Activated CD8-positive, alpha-beta T cell treated with anti-CD3 and anti-CD28 coated beads, Interleukin-2, amount 10 ng/mL, durations not matched to agents 7 days and 5 days (primary cell): ENCODE data around the gene BOC. TPM values are rescaled to one million over a fixed set of nuclear protein-coding genes. Genes with fewer than 3 reads are reported as not detected.

Experiments used
- ATAC-seq: fragments of 150-1000 bp; cut with Tn5 transposase; one replicate; pipeline ENCODE4 v1.10.0; 2021; ENCODE audit warnings: moderate library complexity
- CTCF ChIA-PET: fragments of 350-600 bp; sonication (Branson Sonifier 250); formaldehyde crosslinking; loops from one replicate; lab custom pipeline; 2021; ENCODE audit warnings: antibody characterized with exemption; lab: Charles Lee
- POLR2A ChIA-PET: fragments of 350-600 bp; sonication (Branson Sonifier 250); formaldehyde crosslinking; loops from one replicate; lab custom pipeline; 2021; ENCODE audit warnings: antibody characterized with exemption; lab: Charles Lee
- DNase-seq: peaks from one replicate; pipeline ENCODE4 v3.0.0-alpha.2; 2020
- H3K27ac Mint-ChIP-seq: one replicate; pipeline ENCODE4 v1.8.0; 2021; ENCODE audit warnings: mild to moderate bottlenecking, mixed read lengths
- H3K27me3 Mint-ChIP-seq: one replicate; pipeline ENCODE4 v1.8.0; 2021; ENCODE audit warnings: low read depth, mixed read lengths
- H3K36me3 Mint-ChIP-seq: one replicate; pipeline ENCODE4 v1.8.0; 2021; ENCODE audit warnings: low read depth, mixed read lengths
- H3K4me1 Mint-ChIP-seq: one replicate; pipeline ENCODE4 v1.8.0; 2021; ENCODE audit warnings: low read depth, mixed read lengths
- H3K4me3 Mint-ChIP-seq: one replicate; pipeline ENCODE4 v1.8.0; 2021; ENCODE audit warnings: mild to moderate bottlenecking, mixed read lengths
- H3K9me3 Mint-ChIP-seq: one replicate; pipeline ENCODE4 v1.8.0; 2022; ENCODE audit warnings: mixed read lengths; ENCODE audit not compliant: insufficient read depth
- total RNA-seq, 2 experiments: library from RNA; stranded (reverse); gene quantifications; one replicate each; pipeline ENCODE4 v1.2.3, GENCODE V29; 2021

The BOC gene
- total RNA-seq, 2 experiments from 2014 or later, result not detected

DNA sequence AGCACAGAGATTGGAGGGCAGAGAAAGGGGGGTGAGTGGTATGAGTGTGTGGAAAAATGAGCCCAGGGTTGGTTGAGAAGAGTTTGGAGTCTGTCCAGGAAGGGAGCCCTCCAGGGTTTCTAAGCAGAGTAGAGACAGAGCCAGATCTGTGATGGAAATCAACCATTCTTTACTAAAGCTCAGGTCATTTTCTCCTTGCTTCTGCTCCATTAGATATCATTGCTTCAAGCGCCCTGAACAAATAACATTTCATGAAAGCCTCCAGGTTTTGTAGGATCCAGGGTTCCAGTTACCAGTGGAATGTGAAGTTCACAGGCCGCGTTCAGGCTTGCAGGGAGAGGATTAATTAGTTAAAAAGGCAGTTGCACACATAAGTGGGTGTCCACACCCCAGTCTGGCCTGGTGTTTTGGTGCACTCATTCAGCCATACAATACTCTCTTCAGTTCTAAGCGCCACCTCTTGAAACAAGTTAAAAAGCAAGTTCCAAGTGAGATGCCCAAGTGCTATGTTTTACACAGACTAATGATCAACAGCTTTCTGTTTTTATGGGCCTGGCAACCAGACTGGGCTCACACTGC, 16.4 kb upstream of the BOC start:
- CTCF ChIA-PET, result no interaction called here
- Mint-ChIP-seq H3K27me3 (peaks cover 16% of the 10 kb centered on the region), H3K36me3 (no peaks in the 10 kb centered on the region), H3K4me1 (no peaks in the 10 kb centered on the region), H3K27ac (no peak overlapping the region), H3K9me3 (no peaks in the 10 kb centered on the region), H3K4me3 (no peak overlapping the region)
- POLR2A ChIA-PET, result no interaction called here
- no peak for DNase-seq
- no peak for ATAC-seq

DNA sequence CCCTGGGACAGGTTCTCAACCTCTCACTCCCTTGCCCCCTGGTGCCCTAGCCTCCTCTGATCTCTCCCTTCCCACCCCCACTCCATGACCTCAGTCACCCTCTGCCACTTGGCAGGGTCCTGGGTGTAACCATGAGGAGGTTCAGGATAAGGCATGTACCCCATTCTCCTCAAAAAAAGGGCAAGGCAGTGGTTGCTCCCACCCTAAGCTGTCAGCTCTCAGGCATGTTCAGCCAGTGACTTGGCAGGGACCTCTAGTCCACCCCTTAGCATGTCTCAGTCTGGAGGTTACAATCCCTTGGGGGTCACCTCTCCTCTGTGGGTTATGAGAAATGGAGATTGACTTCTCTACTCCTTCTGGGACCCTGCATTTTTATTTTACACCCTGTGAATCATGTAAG, 11.0 kb upstream of the BOC start:
- ChIA-PET CTCF (no interaction called here), POLR2A (no interaction called here)
- Mint-ChIP-seq H3K9me3 (no peaks in the 10 kb centered on the region), H3K27me3 (peaks cover 17% of the 10 kb centered on the region), H3K4me1 (no peaks in the 10 kb centered on the region), H3K4me3 (no peak overlapping the region), H3K36me3 (no peaks in the 10 kb centered on the region), H3K27ac (no peak overlapping the region)
- ATAC-seq, result no peak
- DNase-seq, result no peak

DNA sequence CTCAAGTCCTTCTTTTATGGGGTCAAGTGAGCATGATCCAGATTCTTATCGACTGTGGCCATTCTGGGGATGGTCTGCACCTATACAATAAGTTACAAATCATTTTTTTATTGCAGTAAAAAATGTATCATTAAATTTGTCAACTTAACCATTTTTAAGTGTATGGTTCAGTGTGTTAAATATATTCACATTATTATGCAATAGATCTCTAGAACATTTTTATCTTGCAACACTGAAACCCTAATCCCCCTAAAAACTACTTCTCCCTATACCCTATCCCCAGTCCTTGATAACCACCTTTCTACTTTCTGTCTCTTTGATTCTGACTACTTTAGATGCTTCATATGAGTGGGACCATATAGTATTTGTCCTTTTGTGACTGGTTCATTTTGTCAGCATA, 10.4 kb upstream of the BOC start:
- Mint-ChIP-seq H3K4me1 (no peaks in the 10 kb centered on the region), H3K4me3 (no peak overlapping the region), H3K27me3 (peaks cover 17% of the 10 kb centered on the region), H3K36me3 (no peaks in the 10 kb centered on the region), H3K9me3 (no peaks in the 10 kb centered on the region), H3K27ac (no peak overlapping the region)
- CTCF ChIA-PET, result no interaction called here
- DNase-seq (no peak), ATAC-seq (no peak)
- POLR2A ChIA-PET, result no interaction called here

GRCh38 chr3:113204371-113204770, 7.0 kb upstream of the BOC start:
- Mint-ChIP-seq H3K9me3 (no peaks in the 10 kb centered on the region), H3K27ac (no peak overlapping the region), H3K27me3 (peaks cover 41% of the 10 kb centered on the region), H3K36me3 (no peaks in the 10 kb centered on the region), H3K4me3 (no peak overlapping the region), H3K4me1 (no peaks in the 10 kb centered on the region)
- ATAC-seq (no peak), DNase-seq (no peak)
- CTCF ChIA-PET, result interaction anchor here (1.1 kb wide), 1 partner anchor 373 kb away, joined by 3 read pairs; no protein-coding TSS in a partner anchor
- POLR2A ChIA-PET, result no interaction called here

DNA sequence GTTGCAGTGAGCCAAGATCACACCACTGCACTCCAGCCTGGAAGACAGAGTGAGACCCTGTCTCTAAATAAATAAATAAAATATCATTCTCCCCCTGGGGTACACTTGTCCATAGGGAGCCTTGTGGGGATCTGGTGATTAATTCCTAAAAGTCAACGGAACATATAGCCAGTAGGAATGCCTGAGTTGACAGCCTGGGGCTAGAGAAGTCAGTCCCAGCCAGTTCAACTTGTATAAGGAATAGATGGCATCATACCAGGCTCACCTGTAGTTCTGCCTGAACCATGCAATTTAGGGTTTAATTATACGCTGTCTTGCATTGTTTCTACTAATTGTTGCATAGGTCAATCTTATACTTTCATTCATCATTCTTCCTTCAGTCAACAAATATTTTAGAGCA, 5.9 kb upstream of the BOC start:
- Mint-ChIP-seq H3K9me3 (no peaks in the 10 kb centered on the region), H3K4me1 (no peaks in the 10 kb centered on the region), H3K4me3 (no peak overlapping the region), H3K27me3 (peaks cover 47% of the 10 kb centered on the region), H3K36me3 (no peaks in the 10 kb centered on the region), H3K27ac (no peak overlapping the region)
- DNase-seq, result no peak
- CTCF ChIA-PET, result no interaction called here
- no peak for ATAC-seq
- POLR2A ChIA-PET, result interaction anchor here (0.6 kb wide), 2 partner anchors 121 to 619 kb away, joined by 3 read pairs; no protein-coding TSS in a partner anchor

GRCh38 chr3:113210604-113211329, 590 bp upstream of the BOC start:
- ChIA-PET CTCF (interaction anchor here (0.7 to 1.1 kb wide), 2 partner anchors 128 to 628 kb away, joined by 3 read pairs; no protein-coding TSS in a partner anchor), POLR2A (no interaction called here)
- ATAC-seq, result no peak
- no peaks in the 10 kb centered on the region for H3K9me3 Mint-ChIP-seq
- no peak for DNase-seq
- H3K4me1 Mint-ChIP-seq, result peaks cover 11% of the 10 kb centered on the region
- H3K36me3 Mint-ChIP-seq, result no peaks in the 10 kb centered on the region
- H3K27me3 Mint-ChIP-seq, result peaks cover 83% of the 10 kb centered on the region
- H3K4me3 Mint-ChIP-seq, result peak overlapping the region; percentile 68
- H3K27ac Mint-ChIP-seq, result no peak overlapping the region

DNA sequence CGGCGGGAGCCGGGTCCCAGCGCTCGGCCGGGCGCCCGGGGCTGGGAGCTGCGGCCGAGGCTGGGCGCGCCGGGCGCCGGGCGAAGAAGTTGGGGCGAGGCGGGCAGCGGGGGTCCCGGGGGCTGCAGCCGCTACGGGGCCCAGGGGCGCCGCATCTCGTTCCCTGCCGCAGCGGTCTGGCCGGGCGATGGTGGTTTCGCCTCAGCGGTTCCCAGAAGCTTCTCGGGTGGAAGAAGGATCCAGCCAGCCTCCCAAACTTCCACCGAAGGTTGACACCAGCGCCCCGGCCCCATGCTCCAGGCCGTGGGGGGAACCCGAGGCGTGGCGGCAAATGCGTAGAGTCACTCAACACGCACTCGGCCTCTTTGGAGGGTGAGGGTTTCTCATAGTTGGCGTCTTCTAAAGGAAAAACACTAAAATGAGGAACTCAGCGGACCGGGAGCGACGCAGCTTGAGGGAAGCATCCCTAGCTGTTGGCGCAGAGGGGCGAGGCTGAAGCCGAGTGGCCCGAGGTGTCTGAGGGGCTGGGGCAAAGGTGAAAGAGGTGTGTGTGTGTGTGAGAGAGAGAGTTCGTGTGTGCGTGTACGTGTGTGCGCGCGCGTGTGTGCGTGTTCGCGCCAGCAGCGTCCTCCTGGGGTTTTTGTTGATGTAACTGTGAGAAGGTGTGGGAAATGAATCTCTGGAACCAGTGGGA, 940 bp downstream of the BOC start:
- peaks cover 11% of the 10 kb centered on the region for H3K4me1 Mint-ChIP-seq
- DNase-seq (no peak), ATAC-seq (peak; percentile 57)
- ChIA-PET CTCF (no interaction called here), POLR2A (no interaction called here)
- peak overlapping the region; percentile 42 for H3K4me3 Mint-ChIP-seq
- no peak overlapping the region for H3K27ac Mint-ChIP-seq
- H3K36me3 Mint-ChIP-seq, result no peaks in the 10 kb centered on the region
- H3K27me3 Mint-ChIP-seq, result peaks cover 86% of the 10 kb centered on the region
- no peaks in the 10 kb centered on the region for H3K9me3 Mint-ChIP-seq

GRCh38 chr3:113212844-113213375, 1.6 kb downstream of the BOC start:
- CTCF ChIA-PET, result no interaction called here
- H3K27me3 Mint-ChIP-seq, result peaks cover 86% of the 10 kb centered on the region

DNA sequence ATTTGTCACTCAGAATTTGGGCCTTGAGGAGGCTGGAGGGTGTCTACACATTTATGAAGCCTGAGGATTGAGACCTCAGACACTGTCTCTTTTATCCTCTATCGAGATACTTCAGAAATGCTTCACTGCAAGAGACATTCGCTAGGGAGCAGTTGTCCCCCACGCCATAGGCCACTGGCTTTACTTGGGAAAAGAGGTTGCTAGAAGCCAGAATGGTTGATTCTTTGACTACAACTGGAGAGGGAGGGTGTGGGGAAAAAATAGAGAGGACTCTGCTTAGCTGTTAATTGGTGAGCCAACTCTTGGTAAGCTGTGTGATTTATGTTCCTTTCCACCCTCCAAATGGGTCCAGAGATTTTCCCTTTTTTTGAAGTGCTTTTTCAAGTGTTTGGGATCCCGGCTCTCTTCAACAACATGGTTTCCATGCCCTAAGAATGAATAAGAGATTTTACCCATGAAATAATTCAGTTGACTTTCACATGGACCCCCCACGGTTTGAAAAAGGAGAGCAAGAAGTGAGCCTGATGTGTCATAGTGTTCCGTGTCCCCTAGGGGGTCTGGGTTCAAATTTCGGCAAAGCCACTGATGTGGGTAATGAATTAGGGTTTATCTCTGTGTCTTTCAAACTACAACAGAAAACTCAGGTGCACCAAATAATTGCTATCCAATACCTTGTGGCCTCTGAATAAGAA, 2.7 kb downstream of the BOC start:
- CTCF ChIA-PET, result no interaction called here
- H3K27ac Mint-ChIP-seq, result no peak overlapping the region
- peaks cover 84% of the 10 kb centered on the region for H3K27me3 Mint-ChIP-seq
- ATAC-seq (no peak), DNase-seq (no peak)
- no peak overlapping the region for H3K4me3 Mint-ChIP-seq
- POLR2A ChIA-PET, result no interaction called here
- H3K36me3 Mint-ChIP-seq, result no peaks in the 10 kb centered on the region
- no peaks in the 10 kb centered on the region for H3K9me3 Mint-ChIP-seq
- peaks cover 11% of the 10 kb centered on the region for H3K4me1 Mint-ChIP-seq

More at GRCh38 chr3:113212844-113213375, 1.6 kb downstream of the BOC start:
- DNase-seq, result no peak
- Mint-ChIP-seq H3K4me1 (peaks cover 11% of the 10 kb centered on the region), H3K9me3 (no peaks in the 10 kb centered on the region), H3K27ac (no peak overlapping the region), H3K4me3 (peak overlapping the region; percentile 42), H3K36me3 (no peaks in the 10 kb centered on the region)
- ATAC-seq, result no peak
- POLR2A ChIA-PET, result no interaction called here

GRCh38 chr3:113214917-113215595, 3.7 kb downstream of the BOC start:
- POLR2A ChIA-PET, result no interaction called here
- no peak overlapping the region for H3K27ac Mint-ChIP-seq
- DNase-seq, result no peak
- H3K36me3 Mint-ChIP-seq, result no peaks in the 10 kb centered on the region
- no peak for ATAC-seq
- CTCF ChIA-PET, result no interaction called here
- no peak overlapping the region for H3K4me3 Mint-ChIP-seq
- H3K9me3 Mint-ChIP-seq, result no peaks in the 10 kb centered on the region
- H3K27me3 Mint-ChIP-seq, result peaks cover 77% of the 10 kb centered on the region
- peaks cover 18% of the 10 kb centered on the region for H3K4me1 Mint-ChIP-seq

DNA sequence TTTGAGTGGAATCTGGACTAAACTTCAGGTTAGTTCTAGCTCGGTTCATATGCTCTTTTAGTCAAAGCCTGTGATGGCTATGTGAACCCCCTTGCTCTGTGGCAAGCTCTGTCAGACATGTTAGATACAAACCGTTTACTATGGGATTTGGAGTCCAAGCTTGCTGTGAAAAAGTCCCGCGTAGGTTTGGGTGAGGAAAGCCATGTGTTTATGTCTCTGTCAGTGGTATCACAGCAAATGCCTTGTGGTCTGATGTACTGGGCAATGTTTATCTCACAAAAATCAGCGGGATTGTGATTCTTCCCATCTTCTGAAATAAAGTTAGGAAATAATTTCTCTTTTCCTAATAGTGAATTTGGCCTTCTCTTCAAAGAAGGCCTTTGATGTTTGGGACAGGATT, 5.0 kb downstream of the BOC start:
- H3K9me3 Mint-ChIP-seq, result no peaks in the 10 kb centered on the region
- no peak overlapping the region for H3K4me3 Mint-ChIP-seq
- peaks cover 74% of the 10 kb centered on the region for H3K27me3 Mint-ChIP-seq
- peaks cover 14% of the 10 kb centered on the region for H3K4me1 Mint-ChIP-seq
- H3K27ac Mint-ChIP-seq, result no peak overlapping the region
- H3K36me3 Mint-ChIP-seq, result no peaks in the 10 kb centered on the region
- no peak for DNase-seq
- ChIA-PET POLR2A (no interaction called here), CTCF (no interaction called here)
- no peak for ATAC-seq
